Mesenchymal stem cell (in vitro differentiated cells and primary cell): Measurements from ENCODE around the gene SMARCA1.
A peak's percentile ranks its signal among the peaks of the same experiment; 100 is the strongest.

Experiments used
- DNase-seq: peaks from one replicate; pipeline ENCODE4 v3.0.0-alpha.2; 2013
- H2AFZ ChIP-seq: one replicate; pipeline ENCODE4 v1.6.1; 2013; ENCODE audit warnings: low read depth, mild to moderate bottlenecking, control low read depth, inconsistent platforms, low read length, moderate library complexity
- H2AK5ac ChIP-seq: 2 replicates; pipeline ENCODE4 v1.6.1; 2013; ENCODE audit warnings: low read length, moderate library complexity, mild to moderate bottlenecking, inconsistent platforms; ENCODE audit not compliant: severe bottlenecking
- H2BK120ac ChIP-seq: one replicate; pipeline ENCODE4 v1.6.1; 2013; ENCODE audit warnings: low read depth, mild to moderate bottlenecking, inconsistent platforms, low read length, moderate library complexity
- H2BK12ac ChIP-seq, 2 experiments: one replicate each; pipeline ENCODE4 v1.6.1; 2013; ENCODE audit warnings: inconsistent platforms in 2 of 2, low read length in 2 of 2, mild to moderate bottlenecking in 2 of 2, moderate library complexity in 2 of 2, control low read depth in 1 of 2
- H2BK15ac ChIP-seq: one replicate; pipeline ENCODE4 v1.6.1; 2013; ENCODE audit warnings: mild to moderate bottlenecking, low read depth, inconsistent platforms; ENCODE audit not compliant: poor library complexity, severe bottlenecking
- H2BK5ac ChIP-seq: 2 replicates; pipeline ENCODE4 v1.6.1; 2013; ENCODE audit warnings: low read depth, mild to moderate bottlenecking, low read length, control low read depth, inconsistent platforms; ENCODE audit not compliant: poor library complexity, severe bottlenecking
- H3K14ac ChIP-seq, 2 experiments: one replicate each; pipeline ENCODE4 v1.6.1; 2013; ENCODE audit warnings: inconsistent platforms in 2 of 2, low read length in 2 of 2, control low read depth in 1 of 2, mild to moderate bottlenecking in 1 of 2, moderate library complexity in 1 of 2
- H3K18ac ChIP-seq, 2 experiments: one replicate each; pipeline ENCODE4 v1.6.1; 2013; ENCODE audit warnings: inconsistent platforms in 2 of 2, low read length in 2 of 2, control low read depth in 1 of 2, low read depth in 1 of 2, mild to moderate bottlenecking in 1 of 2
- H3K23ac ChIP-seq, 2 experiments: one replicate each; pipeline ENCODE4 v1.6.1; 2013; ENCODE audit warnings: inconsistent platforms in 2 of 2, low read length in 2 of 2, mild to moderate bottlenecking in 2 of 2, moderate library complexity in 2 of 2, control low read depth in 1 of 2
- H3K27ac ChIP-seq: 2 replicates; pipeline ENCODE4 v1.5.1; 2013; ENCODE audit warnings: mild to moderate bottlenecking, moderate library complexity, low read length, control low read depth, inconsistent platforms; ENCODE audit not compliant: poor library complexity, severe bottlenecking
- H3K27me3 ChIP-seq, 2 experiments: 2 replicates each; pipeline versions ENCODE4 v1.6.1 to v1.7.0; 2013; ENCODE audit warnings: low read length in 2 of 2, mild to moderate bottlenecking in 2 of 2, moderate library complexity in 2 of 2, control low read depth in 1 of 2, inconsistent platforms in 1 of 2; ENCODE audit not compliant: control insufficient read depth in 1 of 2, insufficient read depth in 1 of 2
- H3K36me3 ChIP-seq, 2 experiments: 2 replicates each; pipeline versions ENCODE4 v1.6.1 to v1.7.0; 2013; ENCODE audit warnings: low read length in 2 of 2, control low read depth in 1 of 2, inconsistent platforms in 1 of 2, low read depth in 1 of 2, mild to moderate bottlenecking in 1 of 2; ENCODE audit not compliant: insufficient read depth in 2 of 2, control insufficient read depth in 1 of 2
- H3K4ac ChIP-seq, 2 experiments: one replicate each; pipeline ENCODE4 v1.6.1; 2013; ENCODE audit warnings: inconsistent platforms in 2 of 2, low read length in 2 of 2, mild to moderate bottlenecking in 2 of 2, moderate library complexity in 2 of 2, control low read depth in 1 of 2, low read depth in 1 of 2
- H3K4me1 ChIP-seq: 2 replicates; pipeline ENCODE4 v1.6.1; 2013; ENCODE audit warnings: low read depth, low read length, control low read depth; ENCODE audit not compliant: control insufficient read depth, insufficient read depth
- H3K4me2 ChIP-seq: 2 replicates; pipeline ENCODE4 v1.6.1; 2013; ENCODE audit warnings: low read length, mild to moderate bottlenecking, inconsistent platforms; ENCODE audit not compliant: poor library complexity, severe bottlenecking
- H3K4me3 ChIP-seq, 2 experiments: 2 replicates each; pipeline versions ENCODE4 v1.5.1 to v1.7.0; 2013; ENCODE audit warnings: low read length in 2 of 2, mild to moderate bottlenecking in 2 of 2, control low read depth in 1 of 2, low read depth in 1 of 2; ENCODE audit not compliant: insufficient read depth in 1 of 2
- H3K79me1 ChIP-seq: replicated peaks from 2 replicates; pipeline ENCODE4 v1.6.1; 2013; ENCODE audit warnings: mild to moderate bottlenecking, control low read depth, low read length, inconsistent platforms; ENCODE audit not compliant: poor library complexity, severe bottlenecking
- H3K9ac ChIP-seq: 2 replicates; pipeline ENCODE4 v1.7.0; 2013; ENCODE audit warnings: mild to moderate bottlenecking, low read length, moderate library complexity
- H3K9me3 ChIP-seq: 2 replicates; pipeline ENCODE4 v1.7.0; 2013; ENCODE audit warnings: mild to moderate bottlenecking, low read length; ENCODE audit not compliant: control insufficient read depth
- H4K8ac ChIP-seq: one replicate; pipeline ENCODE4 v1.6.1; 2013; ENCODE audit warnings: inconsistent platforms, mild to moderate bottlenecking, low read length, moderate library complexity
- H4K91ac ChIP-seq: one replicate; pipeline ENCODE4 v1.6.1; 2013; ENCODE audit warnings: mild to moderate bottlenecking, low read length, inconsistent platforms
- WGBS: methylation state at CpG from one replicate; pipeline ENCODE4 v1.1.7; 2013; ENCODE audit warnings: mixed read lengths; 5-methylcytosine and 5-hydroxymethylcytosine counted together

SMARCA1 gene

DNA sequence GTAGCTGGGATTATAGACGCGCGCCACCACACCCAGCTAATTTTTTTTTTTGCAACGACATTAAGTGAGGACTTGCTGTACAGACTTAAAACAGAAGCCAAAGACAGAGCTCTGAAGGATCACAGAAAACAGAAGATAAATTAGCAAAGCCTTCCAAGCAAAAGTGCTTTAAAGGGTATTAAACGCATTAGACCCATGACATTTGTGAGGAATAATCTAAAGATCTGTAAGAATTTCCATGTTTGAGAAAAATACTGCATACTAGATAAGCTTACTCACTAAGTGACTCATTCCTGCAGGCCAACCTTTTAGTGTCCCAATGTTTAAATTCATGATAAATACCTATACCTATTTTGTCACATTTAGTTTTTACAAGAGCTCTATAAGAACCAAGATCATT lies 27.4 kb downstream of the SMARCA1 start:
- Histone ChIP-seq H3K9me3 (no peaks in the 10 kb centered on the region), H2AK5ac (no peak overlapping the region), H4K8ac (no peak overlapping the region), H4K91ac (no peak overlapping the region), H3K79me1 (peaks cover 2% of the 10 kb centered on the region), H2BK120ac (no peak overlapping the region), H2BK5ac (no peak overlapping the region), H3K36me3 (peaks cover 7 to 38% of the 10 kb centered on the region in 2 experiments), H3K4ac (no peak overlapping the region), H3K27me3 (no peaks in the 10 kb centered on the region), H3K14ac (no peak overlapping the region), H2BK12ac (no peak overlapping the region), H3K18ac (no peak overlapping the region), H3K4me3 (no peak overlapping the region), H3K4me1 (peaks cover 2% of the 10 kb centered on the region), H3K27ac (no peak overlapping the region), H2BK15ac (no peak overlapping the region), H3K23ac (no peak overlapping the region), H3K4me2 (no peak overlapping the region), H2AFZ (no peak overlapping the region), H3K9ac (no peak overlapping the region)
- 51% methylated on average over 4 of the region's 5 CpGs for WGBS
- DNase-seq = peak; percentile 33

DNA sequence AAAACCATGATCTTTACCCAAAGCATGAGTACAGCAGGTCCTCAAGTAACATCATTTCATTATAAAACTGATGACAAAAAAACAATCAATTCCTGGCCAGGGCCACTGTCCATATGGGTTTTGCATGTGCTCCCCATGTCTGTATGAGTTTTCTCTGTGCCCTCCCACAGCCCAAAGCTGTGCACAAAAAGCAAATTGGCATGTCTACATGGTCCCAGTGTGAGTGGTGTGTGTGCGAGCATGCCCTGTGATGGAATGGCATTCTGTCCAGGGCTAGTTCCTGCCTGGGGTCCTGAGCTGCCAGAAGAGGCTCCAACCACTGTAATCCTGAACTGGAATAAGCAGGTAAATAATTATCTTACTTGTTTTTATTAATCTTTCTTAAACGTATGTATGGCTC lies 28.4 kb downstream of the SMARCA1 start:
- Histone ChIP-seq H3K27me3 (no peaks in the 10 kb centered on the region), H3K36me3 (peaks cover 7 to 38% of the 10 kb centered on the region in 2 experiments), H2AK5ac (no peak overlapping the region), H2BK15ac (no peak overlapping the region), H4K8ac (no peak overlapping the region), H4K91ac (no peak overlapping the region), H3K23ac (no peak overlapping the region), H3K4me1 (peaks cover 2% of the 10 kb centered on the region), H3K9me3 (no peaks in the 10 kb centered on the region), H2BK120ac (no peak overlapping the region), H3K9ac (no peak overlapping the region), H3K18ac (no peak overlapping the region), H3K14ac (no peak overlapping the region), H2BK5ac (no peak overlapping the region), H3K4me2 (no peak overlapping the region), H3K4me3 (no peak overlapping the region), H2BK12ac (no peak overlapping the region), H2AFZ (no peak overlapping the region), H3K4ac (no peak overlapping the region), H3K79me1 (peaks cover 2% of the 10 kb centered on the region), H3K27ac (no peak overlapping the region)
- no peak for DNase-seq
- WGBS = no CpG with 5 or more reads among the region's 2 CpGs

- Histone ChIP-seq H2AK5ac (no peak overlapping the region), H3K14ac (no peak overlapping the region), H3K27ac (no peak overlapping the region), H4K91ac (no peak overlapping the region), H4K8ac (no peak overlapping the region), H3K18ac (no peak overlapping the region), H2BK120ac (no peak overlapping the region), H3K23ac (no peak overlapping the region), H3K4me3 (no peak overlapping the region), H2BK5ac (no peak overlapping the region), H2BK15ac (no peak overlapping the region), H2AFZ (no peak overlapping the region), H3K4me2 (no peak overlapping the region), H3K36me3 (peaks cover 9 to 42% of the 10 kb centered on the region in 2 experiments), H3K4me1 (peaks cover 2% of the 10 kb centered on the region), H2BK12ac (no peak overlapping the region), H3K27me3 (no peaks in the 10 kb centered on the region), H3K79me1 (peaks cover 2% of the 10 kb centered on the region), H3K4ac (no peak overlapping the region), H3K9me3 (no peaks in the 10 kb centered on the region), H3K9ac (no peak overlapping the region)
- peak; percentile 35 for DNase-seq
- WGBS = 64% methylated on average over 4 of the region's 4 CpGs
These were observed 29.6 kb downstream of the SMARCA1 start for GRCh38 chrX:129493643-129494042.

- no peak overlapping the region for H3K14ac ChIP-seq
- H3K9ac ChIP-seq = no peak overlapping the region
- no CpG with 5 or more reads among the region's 2 CpGs for WGBS
- no peaks in the 10 kb centered on the region for H3K9me3 ChIP-seq
- no peak overlapping the region for H2BK5ac ChIP-seq
- no peak overlapping the region for H2AFZ ChIP-seq
- no peak overlapping the region for H3K18ac ChIP-seq
- H2BK12ac ChIP-seq = no peak overlapping the region
- H2BK15ac ChIP-seq = no peak overlapping the region
- no peak overlapping the region for H3K23ac ChIP-seq
- no peak overlapping the region for H4K8ac ChIP-seq
- no peak overlapping the region for H3K27ac ChIP-seq
- no peak overlapping the region for H2AK5ac ChIP-seq
- no peaks in the 10 kb centered on the region for H3K27me3 ChIP-seq
- H3K36me3 ChIP-seq = peaks cover 11 to 52% of the 10 kb centered on the region in 2 experiments
- H2BK120ac ChIP-seq = no peak overlapping the region
- H3K4ac ChIP-seq = no peak overlapping the region
- peaks cover 2% of the 10 kb centered on the region for H3K4me1 ChIP-seq
- no peak for DNase-seq
- no peak overlapping the region for H3K4me3 ChIP-seq
- no peak overlapping the region for H4K91ac ChIP-seq
- H3K4me2 ChIP-seq = no peak overlapping the region
- peaks cover 2% of the 10 kb centered on the region for H3K79me1 ChIP-seq
These were observed 33.0 kb downstream of the SMARCA1 start for GRCh38 chrX:129490330-129490729.
